GM18520 (cell line): ENCODE results near the gene VIT.

Experiments
- ATAC-seq: cut with Tn5 transposase; IDR thresholded peaks from one replicate; pipeline ENCODE4 v1.9.1; 2021; ENCODE audit not compliant: unreplicated experiment

Gene VIT

DNA sequence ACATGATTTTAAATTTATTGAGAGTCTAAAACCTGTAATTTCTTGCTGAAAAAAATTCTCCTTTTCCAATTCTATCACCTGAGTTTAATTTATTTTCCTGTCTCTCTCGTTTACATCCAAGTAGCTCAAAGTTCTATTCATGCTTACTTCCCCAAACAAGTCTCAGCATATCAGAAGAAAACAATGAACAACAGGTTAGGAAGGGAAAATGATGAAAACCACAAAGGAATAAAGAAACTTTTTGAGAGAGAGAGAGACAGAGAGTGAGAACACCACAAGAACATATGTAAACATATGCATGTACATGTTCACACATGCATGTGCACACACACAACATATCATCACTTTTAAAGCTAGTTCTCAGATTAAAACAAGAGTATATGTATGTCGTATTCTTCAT lies 157.7 kb downstream of the VIT start:
- ATAC-seq: no peak

- no peak for ATAC-seq
These were observed 158.9 kb downstream of the VIT start for GRCh38 chr2:36855429-36855828.

GRCh38 chr2:36857713-36858112 lies 161.2 kb downstream of the VIT start:
- no peak for ATAC-seq

- peak; percentile 52 for ATAC-seq
These were observed 162.3 kb downstream of the VIT start for GRCh38 chr2:36858551-36859365.

- no peak for ATAC-seq
These were observed 162.9 kb downstream of the VIT start for GRCh38 chr2:36859366-36859792.

- ATAC-seq: no peak
These were observed 165.4 kb downstream of the VIT start for GRCh38 chr2:36861896-36862295.
